ENCODE results near the gene FUCA2.
"Not testable (repeated sequence)": the region's sequence is repeated elsewhere in the genome, so short reads cannot be mapped to it uniquely, and the experiment has no call there.

The FUCA2 gene

DNA sequence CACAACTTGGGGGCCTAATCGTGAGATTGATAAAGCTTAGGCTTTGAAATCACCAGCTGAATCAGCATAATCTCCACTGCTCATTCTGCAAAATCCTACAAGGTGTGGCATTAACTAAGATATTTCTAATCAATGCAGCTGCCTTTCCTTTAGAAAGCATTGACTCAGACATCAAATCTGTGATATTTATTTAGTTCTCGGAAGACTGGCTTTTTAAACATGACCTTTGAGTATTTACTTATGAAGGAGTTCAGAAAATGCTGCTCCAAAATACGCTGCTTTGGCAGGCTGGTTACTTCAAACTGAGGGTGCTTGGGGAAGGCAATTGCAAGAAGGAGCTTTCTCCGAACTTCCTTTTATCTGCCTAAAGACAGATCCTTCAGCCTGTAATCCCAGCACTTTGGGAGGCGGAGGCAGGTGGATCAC lies 23.7 kb upstream of the FUCA2 start:
- DNase-seq, result no peak

DNA sequence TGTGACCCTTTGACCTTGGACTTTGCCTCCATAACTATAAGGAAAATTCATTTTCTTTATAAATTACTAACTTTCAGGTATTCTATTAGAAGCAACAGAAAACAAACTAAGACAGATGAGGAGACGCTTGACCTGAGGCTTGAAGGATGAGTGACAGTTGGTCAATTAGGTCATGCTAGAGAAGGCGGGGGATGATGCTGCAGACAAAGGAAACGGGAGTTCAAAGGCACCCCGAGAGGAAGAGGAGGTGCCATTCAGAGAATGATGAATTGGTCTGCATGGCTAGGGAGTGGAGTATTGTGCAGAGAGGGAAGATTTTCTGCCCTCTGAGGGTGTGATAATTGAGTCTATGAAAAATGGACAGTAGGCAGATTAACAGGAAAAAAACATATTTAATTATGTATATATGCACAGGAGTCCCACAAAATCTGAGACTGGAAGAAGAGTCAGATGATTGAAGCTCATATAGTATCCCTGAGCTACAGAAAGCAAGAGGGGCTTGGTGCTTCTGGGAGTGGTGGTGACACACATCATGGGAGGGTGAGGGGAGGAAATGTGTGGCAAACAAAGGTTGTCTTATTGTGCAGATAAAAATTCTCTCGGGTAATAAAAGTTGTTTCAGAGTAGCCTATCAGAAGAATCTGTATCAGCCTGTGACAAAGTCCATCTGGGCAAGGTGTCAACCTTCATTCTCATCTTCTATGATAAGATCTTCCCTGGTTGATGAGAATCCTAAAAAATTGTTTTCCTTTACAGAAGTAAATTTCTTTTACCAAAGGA lies 20.4 kb upstream of the FUCA2 start:
- no peak for DNase-seq

DNA sequence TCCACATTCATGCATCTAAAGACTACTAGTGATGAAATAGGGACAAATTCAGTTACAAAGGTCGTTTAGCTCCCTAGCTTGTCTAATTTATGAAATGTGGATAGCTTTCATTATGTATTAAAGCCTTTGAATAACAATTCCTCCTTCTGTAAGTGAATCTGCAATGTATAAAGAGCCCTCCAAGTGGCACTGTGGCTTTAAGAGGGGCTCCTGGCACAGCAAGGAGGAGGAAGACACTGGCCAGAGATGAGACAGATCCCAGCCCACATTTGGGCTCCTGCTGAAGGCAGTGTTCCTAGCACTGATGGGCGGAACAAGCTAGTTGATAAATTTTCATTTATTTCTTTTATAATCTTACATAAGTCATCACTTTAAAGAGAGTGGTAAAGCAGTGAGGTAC lies 17.6 kb upstream of the FUCA2 start:
- no peak for DNase-seq

DNA sequence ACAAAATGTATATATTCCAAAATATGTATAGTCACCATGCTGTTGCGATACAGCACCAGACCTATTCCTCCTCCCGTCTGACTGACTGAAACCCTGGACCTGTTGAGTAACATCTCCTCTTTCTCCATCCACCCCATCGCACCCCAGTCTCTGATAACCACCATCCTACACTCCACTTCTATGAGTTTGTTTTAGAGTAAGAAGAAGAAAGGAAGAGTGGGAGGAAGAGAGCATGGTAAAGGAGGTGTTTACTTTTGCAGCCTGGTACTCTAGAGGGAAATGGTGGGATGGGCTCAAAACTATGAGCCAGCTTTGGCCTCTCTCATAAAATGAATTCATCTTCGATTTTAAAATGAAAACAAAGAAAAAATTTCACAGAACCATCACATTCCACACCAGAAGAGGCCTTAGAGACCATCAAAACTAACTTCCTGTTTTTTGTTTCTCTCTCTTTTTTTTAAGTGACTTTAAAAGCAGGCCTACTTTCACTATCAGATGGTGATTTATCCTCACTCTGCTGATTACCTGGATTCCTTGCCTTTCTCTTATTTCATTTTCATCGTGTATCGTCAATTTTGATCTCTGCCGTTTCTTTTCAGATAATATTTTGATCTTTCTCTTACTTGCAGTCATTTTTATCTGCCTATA lies 16.8 kb upstream of the FUCA2 start:
- no peak for DNase-seq

DNA sequence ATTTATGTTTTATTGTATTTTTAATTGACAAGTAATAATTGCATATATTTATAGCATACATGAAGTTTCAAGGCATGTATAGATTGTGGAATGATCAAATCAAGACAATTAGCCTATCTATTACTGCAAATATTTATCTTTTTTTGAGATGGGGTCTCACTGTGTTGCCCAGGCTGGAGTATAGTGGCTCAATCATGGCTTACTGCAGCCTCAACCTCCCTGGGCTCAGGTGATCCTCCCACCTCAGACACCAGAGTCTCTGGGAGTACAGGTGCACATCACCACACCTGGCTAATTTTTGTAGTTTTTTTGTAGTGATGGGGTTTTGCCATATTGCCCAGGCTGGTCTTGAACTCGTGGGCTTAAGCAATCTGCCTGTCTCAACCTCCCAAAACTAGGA lies 16.2 kb upstream of the FUCA2 start:
- no peak for DNase-seq

DNA sequence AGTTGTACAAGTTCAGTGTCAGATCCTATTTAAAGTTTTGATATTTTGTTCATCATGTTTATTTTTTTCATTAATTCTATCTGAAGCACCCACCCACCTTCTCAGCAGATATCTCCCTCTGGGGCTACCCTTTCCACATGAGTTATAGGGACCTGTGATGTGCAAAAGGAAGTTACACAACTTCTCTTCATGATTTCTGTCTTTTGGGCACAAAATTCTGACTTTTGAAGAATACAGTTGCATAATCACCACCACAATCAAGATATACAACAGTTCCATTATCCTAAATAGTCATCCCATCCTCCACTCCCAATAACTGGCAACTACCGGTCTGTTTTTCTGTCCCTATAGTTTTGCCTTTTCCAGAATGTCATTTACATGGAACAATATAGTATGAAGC lies 13.8 kb upstream of the FUCA2 start:
- no peak for DNase-seq

DNA sequence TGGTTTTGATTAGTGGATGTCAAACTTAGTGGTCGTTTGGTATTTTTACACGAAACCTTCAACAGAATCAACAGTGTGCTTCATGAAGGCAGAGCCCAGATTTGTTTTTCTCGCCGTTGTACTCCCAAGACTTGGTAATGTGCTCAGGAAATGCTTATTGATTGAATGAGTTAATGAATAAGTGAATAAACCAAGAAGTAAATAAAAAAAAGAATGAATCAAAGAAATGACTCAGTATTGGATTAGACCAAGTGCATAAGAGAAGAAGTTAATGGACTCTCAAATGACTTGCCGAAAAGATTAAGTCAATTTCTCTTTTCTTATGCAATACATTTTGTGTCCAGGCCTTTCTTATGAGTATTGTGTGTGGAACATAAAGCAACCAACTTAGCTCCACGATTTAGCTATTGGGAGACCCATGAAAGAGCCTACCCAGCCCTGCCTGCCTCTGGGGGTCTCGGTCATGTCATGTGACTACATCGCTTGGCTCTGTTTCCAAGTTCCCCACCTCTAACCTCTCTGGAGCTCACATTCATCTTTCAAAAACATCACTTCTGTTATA lies 10.6 kb upstream of the FUCA2 start:
- DNase-seq, result no peak

DNA sequence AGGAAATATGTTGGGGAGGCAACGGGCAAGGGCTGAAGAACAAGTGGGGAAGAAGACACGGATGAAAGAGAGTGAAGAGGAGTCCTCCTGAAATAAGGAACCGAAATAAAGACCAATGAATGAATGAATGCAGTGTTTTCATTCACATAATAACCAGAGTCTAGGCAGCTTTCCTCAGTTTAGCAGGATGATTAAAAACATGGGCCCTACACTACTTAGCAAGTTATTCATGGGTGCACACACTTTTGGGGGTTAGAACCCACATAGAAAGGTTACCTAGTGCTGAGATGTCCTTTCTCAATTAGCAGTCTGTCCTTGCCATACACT lies 5.9 kb upstream of the FUCA2 start:
- DNase-seq, result no peak

DNA sequence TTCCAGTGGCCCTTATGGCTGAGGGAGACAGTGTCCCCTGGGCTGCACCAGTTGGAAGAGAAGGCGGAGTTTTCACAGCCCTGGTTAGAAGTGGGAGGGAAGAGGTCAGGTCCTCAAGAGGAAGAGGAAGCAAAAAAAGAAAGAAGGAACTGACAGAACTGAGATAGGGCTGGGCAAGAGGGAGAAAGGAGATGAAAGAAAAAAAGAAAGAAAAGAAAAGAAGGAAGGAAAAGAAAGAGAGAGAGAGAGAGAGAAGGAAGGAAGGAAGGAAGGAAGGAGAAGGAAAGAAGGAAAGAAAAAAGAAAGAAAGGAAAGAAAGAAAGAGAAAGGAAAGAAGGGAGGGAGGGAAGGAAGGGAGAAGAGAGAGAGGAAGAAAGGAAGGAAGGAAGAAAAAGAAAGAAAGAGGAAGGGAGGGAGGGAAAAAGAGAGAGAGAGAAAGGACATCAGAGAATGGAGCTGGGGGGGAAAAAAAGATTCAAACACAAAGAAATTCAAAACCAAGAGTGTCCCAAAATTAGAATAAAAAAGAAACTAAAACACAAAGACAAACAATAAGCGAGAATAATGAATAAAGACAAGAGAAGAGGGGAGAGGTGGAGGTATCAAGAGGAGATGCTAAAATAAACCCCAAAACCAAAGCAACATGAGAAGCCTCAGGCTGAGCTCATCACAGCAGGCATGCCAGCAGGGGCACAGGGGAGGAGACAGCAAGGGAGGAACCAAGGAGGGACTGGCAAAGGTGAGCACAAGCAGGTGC lies 5.3 kb upstream of the FUCA2 start:
- no peak for DNase-seq

DNA sequence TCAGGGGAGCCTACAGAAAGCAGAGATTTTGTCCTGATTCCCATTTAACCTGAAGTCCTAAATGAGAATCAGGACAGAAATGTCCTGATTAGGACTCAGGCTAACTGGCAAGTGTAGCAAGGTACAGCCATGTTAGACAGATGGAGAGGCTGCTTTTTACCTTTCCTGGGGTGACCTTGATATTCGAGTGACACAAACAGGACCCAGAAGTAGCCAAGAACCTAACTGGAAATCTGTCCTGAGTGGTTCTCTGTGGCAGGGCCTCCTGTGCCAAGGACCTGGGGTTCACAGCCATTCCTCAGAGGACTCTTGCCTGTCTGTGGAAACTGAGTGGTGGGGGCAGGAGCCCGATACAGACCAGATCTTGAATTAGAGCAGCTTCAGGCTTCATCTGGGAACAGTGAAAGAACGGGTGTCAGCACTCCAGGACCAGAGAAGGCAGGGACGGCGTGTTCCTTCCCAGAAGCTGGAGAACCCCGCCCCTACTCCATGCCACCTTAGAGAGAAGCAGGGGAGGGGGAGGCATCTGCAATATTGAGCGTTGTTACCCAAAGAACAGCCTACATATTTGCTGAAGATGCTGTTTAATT lies 4.3 kb upstream of the FUCA2 start:
- no peak for DNase-seq

DNA sequence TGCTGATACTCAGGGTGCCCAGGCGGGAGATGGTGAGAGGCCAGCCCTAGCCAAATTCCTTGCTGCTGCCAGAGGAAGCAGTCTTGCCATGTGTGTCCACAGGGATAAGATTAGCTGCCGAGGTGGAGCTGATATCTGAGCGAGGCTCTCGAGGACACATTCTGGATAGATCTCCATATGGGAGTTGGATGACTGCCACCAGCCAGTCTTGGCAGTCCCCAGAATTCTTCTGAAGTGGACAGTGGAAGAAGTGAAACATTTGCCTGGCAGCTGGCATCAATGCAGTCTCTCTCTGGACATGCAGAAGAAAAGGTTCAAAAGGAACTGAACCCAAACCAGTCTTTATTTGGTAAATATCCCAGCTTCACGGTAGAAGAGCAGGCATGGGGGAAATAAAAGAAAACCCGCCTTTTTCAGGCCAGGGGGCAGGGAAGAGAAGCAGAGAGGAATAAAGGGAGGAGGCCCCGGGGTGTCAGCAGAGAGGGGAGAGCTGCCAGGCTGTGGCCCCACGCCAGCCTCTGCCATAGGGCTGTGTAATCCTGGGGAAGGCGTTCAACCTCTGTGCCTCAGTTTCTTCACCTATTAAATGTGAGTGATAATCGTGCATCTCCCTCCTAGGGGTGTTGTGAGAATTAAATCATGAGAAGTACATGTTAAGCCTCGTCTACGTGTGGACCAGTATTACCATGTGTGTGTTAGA lies 3.7 kb upstream of the FUCA2 start:
- DNase-seq, result no peak

DNA sequence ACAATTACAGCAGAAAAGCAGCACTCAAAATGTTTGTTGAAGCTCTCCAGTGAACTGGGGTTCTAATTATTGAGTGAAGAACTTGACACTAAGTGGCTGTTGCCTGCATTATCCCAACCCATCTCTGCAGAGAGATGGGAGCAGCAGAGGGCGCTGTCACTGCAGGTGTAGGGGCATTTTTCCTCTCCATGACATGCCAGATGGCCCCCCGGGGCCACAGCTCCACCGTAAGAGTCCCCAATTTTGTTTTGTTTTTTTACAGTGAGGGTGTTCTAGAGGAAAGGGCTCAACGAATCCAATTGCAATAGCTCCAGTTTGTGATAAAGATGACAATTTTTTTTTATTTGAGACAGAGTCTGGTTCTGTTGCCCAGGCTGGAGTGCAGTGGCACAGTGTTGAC lies 1.9 kb upstream of the FUCA2 start:
- DNase-seq, result no peak

DNA sequence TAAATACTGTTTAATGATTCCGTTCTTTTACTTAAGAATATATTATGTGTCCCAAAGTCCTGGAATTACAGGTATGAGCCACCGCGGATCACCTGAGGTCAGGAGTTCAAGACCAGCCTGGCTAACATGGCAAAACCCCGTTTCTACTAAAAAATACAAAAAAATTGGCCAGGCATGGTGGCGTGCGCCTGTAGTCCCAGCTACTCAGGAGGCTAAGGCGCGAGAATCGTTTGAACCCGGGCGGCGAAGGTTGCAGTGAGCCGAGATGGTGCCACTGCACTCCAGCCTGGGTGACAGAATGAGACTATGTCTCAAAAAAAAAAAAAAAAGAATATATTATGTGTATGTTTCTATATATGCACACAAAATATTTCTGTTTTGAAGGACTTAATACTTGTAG lies 1.2 kb downstream of the FUCA2 start:
- DNase-seq, result not testable (repeated sequence)

DNA sequence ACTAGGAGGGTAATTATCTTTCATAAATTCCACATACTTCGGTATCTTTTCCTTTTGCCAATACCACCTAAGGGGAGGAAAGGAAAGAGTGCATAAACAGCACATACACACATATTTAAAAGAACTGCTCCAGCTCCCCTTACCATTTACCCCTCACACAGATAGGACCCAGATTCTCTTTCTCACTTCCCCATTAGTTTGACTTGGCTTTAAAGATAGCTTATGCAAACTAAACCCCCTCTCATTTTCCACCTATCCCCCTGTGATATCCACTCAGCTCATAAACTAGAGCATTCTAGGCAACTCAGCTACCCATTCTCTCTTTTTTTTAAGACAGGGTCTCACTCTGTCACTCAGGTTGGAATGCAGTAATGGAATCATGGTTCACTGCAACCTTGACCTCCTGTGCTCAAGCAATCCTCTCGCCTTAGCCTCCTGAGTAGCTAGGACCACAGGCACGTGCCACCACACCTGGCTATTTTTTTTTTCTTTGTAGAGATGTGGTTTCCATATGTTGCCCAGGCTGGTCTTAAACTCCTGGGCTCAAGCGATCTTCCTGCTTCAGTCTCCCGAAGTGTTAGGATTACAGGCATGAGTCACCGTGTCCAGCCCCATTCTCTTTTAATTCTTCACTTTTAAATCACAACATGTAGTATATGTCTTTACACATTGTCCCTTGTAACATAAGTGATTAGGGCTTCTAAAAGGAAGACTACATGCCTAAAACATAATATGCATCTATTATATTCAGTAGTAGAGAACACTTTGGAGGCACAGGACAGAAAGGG lies 4.0 kb downstream of the FUCA2 start:
- no peak for DNase-seq

DNA sequence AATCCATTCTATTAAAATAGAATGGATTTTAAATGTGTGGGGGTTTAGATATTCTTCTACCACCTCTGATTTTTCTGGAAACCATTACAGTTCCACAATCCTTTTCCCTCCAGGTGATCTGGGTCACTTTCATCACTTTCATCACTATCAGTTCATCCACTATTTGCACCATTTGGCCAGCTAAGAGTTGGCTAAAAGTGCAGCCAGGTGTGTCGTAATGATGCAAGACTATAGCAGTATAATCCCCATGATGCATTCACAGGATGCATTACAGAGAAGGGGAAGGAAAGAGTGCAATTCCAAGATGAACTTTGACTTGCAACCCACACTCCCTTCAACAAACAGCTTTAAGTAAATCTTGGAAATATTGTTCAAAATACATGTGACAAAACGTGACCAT lies 4.9 kb downstream of the FUCA2 start:
- no peak for DNase-seq

DNA sequence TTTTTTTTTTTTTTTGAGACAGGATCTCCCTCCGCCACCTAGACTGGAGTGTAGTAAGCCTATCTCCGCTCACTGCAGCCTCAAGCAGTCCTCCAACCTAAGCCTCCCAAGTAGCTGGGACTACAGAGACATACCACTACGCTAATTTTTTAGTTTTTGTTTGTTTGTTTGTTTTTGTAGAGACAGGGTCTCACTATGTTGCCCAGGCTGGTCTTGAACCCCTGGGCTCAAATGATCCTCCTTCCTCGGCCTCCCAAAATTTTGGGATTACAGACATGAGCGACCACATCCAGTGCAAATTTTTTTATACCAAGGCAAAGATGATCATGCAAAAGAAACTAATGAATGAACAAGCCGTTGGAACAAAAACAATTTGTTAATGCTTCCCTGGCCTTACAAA lies 5.3 kb downstream of the FUCA2 start:
- DNase-seq, result no peak

DNA sequence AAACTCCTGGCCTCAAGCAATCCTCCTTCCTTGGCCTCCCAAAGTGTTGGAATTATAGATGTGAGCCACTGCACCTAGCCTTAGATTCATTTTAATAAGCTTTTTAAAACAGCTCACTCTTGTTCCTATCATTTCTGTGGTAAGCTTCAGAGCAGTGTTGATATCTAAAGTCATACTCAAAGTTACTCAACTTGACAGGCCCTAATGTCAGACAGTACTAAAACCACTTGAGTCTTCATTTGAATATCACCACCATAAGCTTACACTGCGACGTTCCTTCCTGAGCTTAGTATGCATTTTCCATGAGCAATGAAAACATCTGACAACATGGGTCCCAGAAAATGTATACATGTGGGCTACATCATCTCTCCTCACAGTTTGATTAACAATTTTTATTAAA lies 6.0 kb downstream of the FUCA2 start:
- DNase-seq, result no peak

DNA sequence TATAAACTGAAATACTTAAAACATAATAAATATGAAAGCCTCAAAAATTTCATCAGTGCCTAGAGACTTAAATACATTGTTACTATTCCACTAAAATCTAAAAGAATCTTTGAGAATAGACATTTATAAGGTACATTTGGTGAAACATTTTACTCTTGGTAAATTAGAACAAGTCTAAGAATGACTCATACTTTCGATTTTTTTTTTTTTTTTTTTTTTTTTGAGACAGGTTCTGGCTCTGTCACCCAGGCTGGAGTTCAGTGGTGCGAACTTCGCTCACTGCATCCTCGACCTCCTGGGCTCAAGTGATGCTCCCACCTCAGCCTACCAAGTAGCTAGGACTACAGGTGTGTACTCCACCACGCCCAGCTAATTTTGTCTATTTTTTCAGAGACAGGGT lies 6.4 kb downstream of the FUCA2 start:
- DNase-seq, result no peak

DNA sequence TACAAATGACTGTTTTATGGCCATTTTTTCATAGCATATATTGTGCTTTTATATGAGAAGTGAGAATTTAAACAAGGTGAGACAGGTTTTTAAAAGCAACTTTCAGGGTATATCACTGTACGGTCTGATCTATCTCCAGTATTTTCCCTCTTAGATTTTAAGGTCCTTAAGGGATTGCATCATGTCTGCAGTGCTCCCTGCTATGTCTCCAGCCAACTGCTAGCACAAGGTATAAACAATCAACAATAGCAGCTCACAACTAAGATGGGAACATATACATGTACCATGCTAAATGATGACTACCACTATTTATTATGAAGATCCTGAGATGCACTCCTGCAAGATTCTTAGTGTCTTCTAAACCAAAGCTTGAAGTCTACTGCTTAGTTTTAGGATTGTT lies 7.2 kb downstream of the FUCA2 start:
- DNase-seq, result no peak

DNA sequence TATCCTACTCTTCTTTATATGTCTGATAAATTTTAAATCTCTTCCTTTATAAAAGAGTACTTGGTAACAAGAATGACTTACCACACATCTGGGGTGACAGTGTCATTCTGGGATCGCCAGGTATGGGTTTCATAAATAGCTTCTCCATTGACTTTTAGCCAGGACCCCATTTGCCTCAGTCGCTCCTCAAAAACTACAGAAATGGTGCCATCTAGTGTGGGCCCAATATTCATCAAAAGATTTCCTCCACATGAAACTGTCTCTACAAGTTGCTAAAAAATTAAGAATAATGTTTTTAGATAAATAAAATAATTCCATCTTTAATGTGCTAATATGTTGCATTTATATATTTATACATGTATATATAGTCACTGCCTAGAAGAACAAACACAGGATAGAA lies 9.7 kb downstream of the FUCA2 start:
- DNase-seq, result no peak

DNA sequence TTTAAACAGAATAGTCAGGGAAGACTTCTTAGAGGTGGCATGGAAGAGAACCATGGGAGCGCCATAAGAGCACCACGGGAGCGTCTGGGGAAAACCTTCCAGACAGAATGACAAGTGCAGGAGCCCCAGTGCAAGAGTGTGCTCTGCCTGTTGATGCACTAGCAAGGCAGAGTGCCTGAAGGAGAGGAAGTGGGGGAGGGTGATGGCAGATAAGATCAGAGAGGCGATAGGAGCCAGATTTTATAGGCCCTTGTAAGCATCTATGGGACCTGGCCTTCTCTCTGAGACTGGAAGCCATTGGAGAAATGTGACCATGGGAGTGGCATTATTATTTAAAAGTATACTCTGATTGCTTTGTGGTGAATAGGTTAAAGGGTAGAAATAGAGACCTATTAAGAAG lies 13.1 kb downstream of the FUCA2 start:
- no peak for DNase-seq

DNA sequence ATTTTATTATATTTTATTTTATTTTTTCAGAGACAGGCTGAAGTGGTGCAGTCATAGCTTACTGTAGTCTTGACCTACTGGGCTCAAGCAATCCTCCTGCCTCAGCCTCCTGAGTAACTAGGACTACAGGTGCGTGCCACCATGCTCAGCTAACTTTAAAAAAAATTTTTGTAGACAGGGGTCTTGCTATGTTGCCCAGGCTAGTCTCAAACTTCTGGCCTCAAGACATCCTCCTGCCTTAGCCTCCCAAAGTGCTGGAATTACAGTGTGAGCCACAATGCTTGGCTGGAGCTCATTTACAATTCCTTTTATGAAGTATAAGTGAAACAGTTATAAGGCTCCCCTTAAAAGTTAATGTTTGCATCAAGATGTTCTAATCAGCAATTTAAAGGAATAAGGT lies 14.5 kb downstream of the FUCA2 start:
- no peak for DNase-seq

All from NCI-H2029 treated with DMSO at 0.1 percent for 48 hours (cell line).